Stimulated activated CD8-positive, alpha-beta memory T cell treated with anti-CD3 and anti-CD28 coated beads, Interleukin-7, amount 100 ng/mL, for 4 hours (primary cell): ENCODE data around the gene GOLGA8B.
"Not testable (repeated sequence)": the region's sequence is repeated elsewhere in the genome, so short reads cannot be mapped to it uniquely, and the experiment has no call there.

ENCODE experiments used
- DNase-seq, 2 donors: peaks; one replicate each; pipeline ENCODE4 v3.0.0-alpha.2; 2020; ENCODE audit warnings: low read depth in 2 of 2

GOLGA8B gene

GRCh38 chr15:34597316-34597715 is 13.9 kb upstream of the GOLGA8B start:
- DNase-seq: no peak

- DNase-seq: no peak
These were observed 10.9 kb upstream of the GOLGA8B start for GRCh38 chr15:34594361-34594760.

GRCh38 chr15:34591306-34591705 is 7.9 kb upstream of the GOLGA8B start:
- DNase-seq: no peak

GRCh38 chr15:34588046-34588674 is 4.7 kb upstream of the GOLGA8B start:
- DNase-seq: peak; percentile 32 to 55

- DNase-seq: not testable (repeated sequence)
These were observed 2.5 kb upstream of the GOLGA8B start for GRCh38 chr15:34585966-34586365.

GRCh38 chr15:34584996-34585395 is 1.5 kb upstream of the GOLGA8B start:
- no peak for DNase-seq

GRCh38 chr15:34584330-34584668 is 848 bp upstream of the GOLGA8B start:
- no peak for DNase-seq

- DNase-seq: peak in 1 of 2 donors; percentile 16
These were observed 735 bp downstream of the GOLGA8B start for GRCh38 chr15:34582461-34583371.

- DNase-seq: not testable (repeated sequence)
These were observed 1.6 kb downstream of the GOLGA8B start for GRCh38 chr15:34581687-34582460.

GRCh38 chr15:34581043-34581365 is 2.4 kb downstream of the GOLGA8B start:
- no peak for DNase-seq

- DNase-seq: not testable (repeated sequence)
These were observed 3.0 kb downstream of the GOLGA8B start for GRCh38 chr15:34580251-34581042.

- DNase-seq: no peak
These were observed 5.2 kb downstream of the GOLGA8B start for GRCh38 chr15:34578283-34578674.

- not testable (repeated sequence) for DNase-seq
These were observed 5.7 kb downstream of the GOLGA8B start for GRCh38 chr15:34577658-34578282.

GRCh38 chr15:34575035-34575434 is 8.4 kb downstream of the GOLGA8B start:
- not testable (repeated sequence) for DNase-seq

GRCh38 chr15:34572921-34573320 is 10.5 kb downstream of the GOLGA8B start:
- DNase-seq: not testable (repeated sequence)

- DNase-seq: not testable (repeated sequence)
These were observed 11.3 kb downstream of the GOLGA8B start for GRCh38 chr15:34572019-34572641.

GRCh38 chr15:34569670-34570396 is 13.6 kb downstream of the GOLGA8B start:
- not testable (repeated sequence) for DNase-seq

- DNase-seq: not testable (repeated sequence)
These were observed 16.3 kb downstream of the GOLGA8B start for GRCh38 chr15:34567174-34567573.

- DNase-seq: not testable (repeated sequence)
These were observed 18.7 kb downstream of the GOLGA8B start for GRCh38 chr15:34564711-34565110.

- not testable (repeated sequence) for DNase-seq
These were observed 22.6 kb downstream of the GOLGA8B start for GRCh38 chr15:34560814-34561213.
